ENCODE results near the gene WNT7B. TPM values are rescaled to one million over a fixed set of nuclear protein-coding genes. Genes with fewer than 3 reads are reported as not detected.

Gene WNT7B
- total RNA-seq, result not detected

DNA sequence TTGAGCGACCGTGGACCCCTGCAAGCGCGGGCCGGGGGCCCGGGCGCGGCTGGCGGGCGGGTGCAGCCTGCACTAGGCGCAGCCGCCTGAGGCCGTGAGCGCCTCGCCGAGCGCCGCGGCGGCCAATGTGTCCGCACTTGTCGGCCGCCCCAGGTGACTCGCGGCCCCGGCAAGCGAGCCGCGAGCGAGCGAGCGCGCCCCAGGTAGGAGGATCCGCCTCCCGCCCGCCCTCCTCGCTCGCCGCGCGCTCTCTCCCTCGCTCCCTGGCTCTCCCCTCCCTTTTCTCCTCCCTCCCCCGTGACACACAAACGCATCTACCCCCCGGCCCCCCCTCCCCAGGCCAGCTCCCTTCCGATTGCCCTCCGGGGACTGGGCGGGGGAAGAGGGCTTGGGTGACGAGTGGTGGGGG, at the start of gene WNT7B:
Gene WNT7B (minus strand): TSS at position 160 of the 409 bp plus-strand sequence. CDS start 408 bp downstream, outside the sequence.
- Mint-ChIP-seq H3K4me1 (ENCODE audit: low read depth in 2 of 2) (peaks cover 0 to 3% of the 10 kb centered on the region in 2 donors), H3K4me3 (peak within 1 kb of the TSS; percentile 37), H3K27ac (no peak within 1 kb of the TSS), H3K9me3 (no peaks in the 10 kb centered on the region), H3K27me3 (peaks cover 20 to 26% of the 10 kb centered on the region in 2 donors), H3K36me3 (no peaks in the 10 kb centered on the region)
- ATAC-seq (no peak), DNase-seq (ENCODE audit: low spot score) (no peak)

DNA sequence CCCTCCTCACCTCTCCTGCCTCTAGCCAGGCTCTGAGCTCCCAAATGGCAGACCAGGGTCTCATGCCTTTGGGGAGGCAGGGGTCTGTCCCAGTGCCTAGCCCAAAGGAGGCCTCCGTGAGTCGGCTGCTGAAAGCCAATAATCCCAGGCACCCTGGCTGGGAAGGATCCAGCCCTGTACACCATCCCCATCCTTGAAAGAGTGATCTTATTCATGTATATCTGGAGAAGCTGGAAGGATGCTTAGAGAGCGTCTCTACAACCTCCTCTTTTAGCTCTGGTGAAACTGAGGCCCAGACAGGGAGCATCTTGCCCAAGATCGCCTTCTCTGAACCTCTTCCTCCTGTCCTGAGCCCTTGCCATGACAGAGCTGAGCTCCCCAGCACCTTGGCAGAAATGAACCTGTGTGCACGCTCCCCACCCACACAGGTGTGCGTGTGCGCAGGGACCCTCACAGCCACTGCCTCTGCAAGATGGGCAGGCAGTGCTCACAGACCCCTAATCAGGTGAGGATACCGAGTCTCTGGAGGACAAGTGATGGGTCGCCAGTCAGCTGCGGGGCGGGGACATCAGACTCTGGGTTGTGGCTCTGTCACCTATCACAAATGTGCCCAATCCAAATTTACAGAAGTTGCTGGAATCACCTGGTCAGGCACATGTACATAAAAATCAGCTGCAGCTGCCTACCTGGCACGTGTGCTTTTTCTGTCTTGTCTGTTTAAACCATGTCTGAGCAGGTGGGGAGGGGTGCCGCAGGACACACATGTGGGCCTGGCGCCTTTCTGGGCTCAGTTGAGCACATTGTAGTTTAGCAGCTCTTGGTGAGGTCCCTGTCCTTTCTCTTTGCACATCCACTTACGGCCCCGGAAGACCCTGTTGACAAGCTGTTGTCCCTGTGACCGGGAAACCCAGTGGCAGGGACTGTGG, 49.3 kb upstream of the WNT7B start:
- Mint-ChIP-seq H3K27me3 (peaks cover 33 to 40% of the 10 kb centered on the region in 2 donors), H3K36me3 (no peaks in the 10 kb centered on the region), H3K4me3 (no peak overlapping the region), H3K9me3 (no peaks in the 10 kb centered on the region), H3K4me1 (ENCODE audit: low read depth in 2 of 2) (peaks cover 4% of the 10 kb centered on the region in 2 donors), H3K27ac (peak overlapping the region in 1 of 2 donors; percentile 22)
- no peak for DNase-seq (ENCODE audit: low spot score)
- no peak for ATAC-seq

DNA sequence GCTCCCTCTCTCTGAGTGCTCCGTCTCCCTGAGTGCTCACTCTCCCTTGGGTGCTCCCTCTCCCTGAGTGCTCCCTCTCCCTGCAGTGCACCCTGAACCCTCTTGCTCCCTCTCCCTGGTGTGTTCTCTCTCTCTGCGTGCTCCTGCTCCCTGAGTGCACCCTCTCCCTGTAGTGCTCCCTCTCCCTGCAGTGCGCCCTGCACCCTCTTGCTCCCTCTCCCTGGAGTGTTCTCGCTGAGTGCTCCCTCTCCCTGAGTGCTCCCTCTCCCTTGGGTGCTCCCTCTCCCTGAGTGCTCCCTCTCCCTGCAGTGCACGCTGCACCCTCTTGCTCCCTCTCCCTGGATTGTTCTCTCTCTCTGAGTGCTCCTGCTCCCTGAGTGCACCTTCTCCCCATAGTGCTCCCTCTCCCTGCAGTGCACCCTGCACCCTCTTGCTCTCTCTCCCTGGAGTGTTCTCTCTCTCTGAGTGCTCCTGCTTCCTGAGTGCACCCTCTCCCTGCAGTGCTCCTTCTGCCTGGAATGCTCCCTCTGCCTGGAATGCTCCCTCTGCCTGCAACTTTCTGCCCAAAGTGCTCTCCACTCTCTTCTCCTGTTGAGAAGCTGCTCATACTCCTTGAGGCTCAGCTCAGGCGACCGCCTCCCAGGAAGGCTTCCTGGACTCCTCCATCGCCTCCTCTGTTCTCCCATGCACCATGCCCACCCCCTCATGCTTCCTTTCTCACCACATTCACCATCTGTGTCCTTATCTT, 48.4 kb upstream of the WNT7B start:
- DNase-seq (ENCODE audit: low spot score), result no peak
- H3K36me3 Mint-ChIP-seq, result no peaks in the 10 kb centered on the region
- peaks cover 33 to 40% of the 10 kb centered on the region in 2 donors for H3K27me3 Mint-ChIP-seq
- ATAC-seq, result no peak
- H3K4me3 Mint-ChIP-seq, result no peak overlapping the region
- H3K4me1 Mint-ChIP-seq (ENCODE audit: low read depth in 2 of 2), result peaks cover 4% of the 10 kb centered on the region in 2 donors
- peak overlapping the region in 1 of 2 donors; percentile 22 for H3K27ac Mint-ChIP-seq
- H3K9me3 Mint-ChIP-seq, result no peaks in the 10 kb centered on the region

DNA sequence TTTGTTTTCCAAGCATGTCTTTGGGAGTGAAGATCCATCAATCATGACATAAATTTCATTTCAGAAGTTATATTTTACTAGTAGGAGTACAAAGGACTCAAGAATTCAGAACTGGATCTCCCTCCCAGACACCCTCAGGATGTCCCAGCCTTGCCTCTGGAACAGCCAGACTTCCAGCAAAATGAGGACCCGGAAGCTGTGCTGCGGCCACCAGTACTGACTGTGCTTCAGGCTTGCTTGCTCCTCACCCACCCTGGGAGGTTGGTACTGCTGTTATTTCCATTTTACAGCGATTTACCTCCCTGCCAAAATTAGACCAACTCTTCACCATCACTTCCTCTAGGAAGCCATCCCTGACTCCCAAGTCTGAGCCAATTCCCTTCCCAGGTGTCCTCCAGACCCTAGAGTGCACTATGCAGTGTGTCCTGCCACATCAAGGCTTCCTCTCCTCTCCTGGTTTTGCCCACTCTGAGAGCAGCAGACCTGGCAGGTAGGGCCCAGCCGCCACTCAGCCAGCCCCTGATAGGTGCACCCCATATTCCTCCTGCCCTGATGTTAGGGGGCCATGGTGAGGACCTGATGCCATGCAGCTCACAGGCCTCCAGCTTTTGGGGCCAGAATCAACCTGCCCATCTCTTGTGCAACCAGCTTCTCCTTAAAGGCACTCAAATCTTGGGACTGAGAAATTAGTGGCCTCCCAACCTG, 47.3 kb upstream of the WNT7B start:
- no peak for ATAC-seq
- Mint-ChIP-seq H3K36me3 (no peaks in the 10 kb centered on the region), H3K4me1 (ENCODE audit: low read depth in 2 of 2) (peaks cover 4% of the 10 kb centered on the region in 2 donors), H3K27ac (peak overlapping the region in 1 of 2 donors; percentile 9), H3K9me3 (no peaks in the 10 kb centered on the region), H3K27me3 (peaks cover 33 to 36% of the 10 kb centered on the region in 2 donors), H3K4me3 (no peak overlapping the region)
- peak; percentile 31 for DNase-seq (ENCODE audit: low spot score)

DNA sequence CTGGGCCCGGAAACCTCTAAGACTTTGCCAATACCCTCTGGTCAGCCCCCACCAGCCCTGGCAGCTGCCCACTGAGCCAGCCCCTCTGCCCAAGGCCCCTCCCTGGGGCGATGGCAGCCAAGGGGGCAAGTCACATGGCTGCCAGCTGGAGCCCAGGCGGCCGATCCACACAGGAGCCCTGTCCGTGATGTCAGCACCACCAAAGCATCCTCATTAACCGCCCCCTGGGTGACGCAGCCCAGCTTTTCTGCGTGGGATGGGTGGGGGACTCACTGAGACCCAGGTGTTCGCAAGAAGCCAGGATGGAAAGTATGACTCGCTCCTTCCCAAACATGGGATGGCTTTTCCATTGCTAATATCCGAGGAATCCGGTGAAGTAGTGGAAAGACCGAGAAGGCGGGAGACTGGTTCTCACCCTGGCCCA, 46.6 kb upstream of the WNT7B start:
- Mint-ChIP-seq H3K9me3 (no peaks in the 10 kb centered on the region), H3K27ac (no peak overlapping the region), H3K36me3 (no peaks in the 10 kb centered on the region), H3K4me1 (ENCODE audit: low read depth in 2 of 2) (peaks cover 4% of the 10 kb centered on the region in 2 donors), H3K27me3 (peaks cover 33 to 36% of the 10 kb centered on the region in 2 donors), H3K4me3 (no peak overlapping the region)
- DNase-seq (ENCODE audit: low spot score) (peak; percentile 46), ATAC-seq (no peak)

DNA sequence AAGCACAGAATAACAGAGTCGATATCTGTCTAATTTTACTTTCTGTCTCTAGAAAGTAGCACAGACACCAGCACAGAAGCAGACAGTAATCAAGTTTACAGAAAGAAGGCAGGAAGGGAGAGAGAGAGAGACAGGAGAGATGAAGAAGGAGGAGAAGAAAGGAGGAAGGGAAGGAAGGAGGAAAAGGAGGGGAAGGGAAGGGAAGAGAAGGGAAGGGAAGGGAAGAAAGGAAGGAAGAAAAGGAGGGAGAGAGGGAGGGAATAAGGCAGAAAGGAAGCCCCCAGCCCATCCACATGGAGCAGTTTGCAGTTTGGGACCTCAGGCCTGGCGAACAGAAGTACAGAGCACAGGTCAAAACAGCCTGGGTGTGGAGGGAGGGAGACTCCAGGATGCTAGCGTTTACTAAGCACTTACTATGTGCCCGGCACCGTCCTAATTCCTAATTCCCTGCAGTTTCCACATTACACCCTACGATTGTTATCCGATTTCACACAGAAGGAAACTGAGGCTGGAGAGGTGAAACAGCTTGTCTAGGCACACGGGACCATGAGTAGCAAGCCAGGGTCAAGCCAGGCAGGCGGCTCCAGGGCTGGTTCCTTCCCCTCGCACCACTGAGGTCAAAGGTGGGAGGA, 46.0 kb upstream of the WNT7B start:
- no peak overlapping the region for H3K4me3 Mint-ChIP-seq

DNA sequence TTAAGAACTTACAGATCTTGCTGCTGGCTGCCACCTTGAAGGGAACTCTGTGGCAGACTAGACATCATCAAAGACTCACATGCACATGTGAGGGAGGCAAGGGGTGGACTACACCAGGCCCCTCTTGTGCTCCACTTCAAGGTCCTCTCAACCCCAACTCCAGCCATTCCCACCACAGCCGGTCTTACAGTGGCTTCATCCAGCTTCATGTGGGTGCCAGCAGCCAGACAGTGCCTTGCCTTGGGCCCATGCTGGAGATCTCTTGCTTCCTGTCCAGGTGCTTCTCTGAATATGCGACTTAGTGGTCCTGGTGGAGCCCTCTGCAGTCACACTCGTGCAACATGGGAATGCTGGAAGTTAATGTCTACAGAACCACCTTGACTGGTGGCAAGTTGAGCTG, 44.6 kb upstream of the WNT7B start:
- H3K4me3 Mint-ChIP-seq, result no peak overlapping the region
- ATAC-seq, result no peak

More for the DNA sequence above, 46.0 kb upstream of the WNT7B start:
- peak; percentile 38 for DNase-seq (ENCODE audit: low spot score)
- no peak for ATAC-seq
- Mint-ChIP-seq H3K27ac (no peak overlapping the region), H3K27me3 (peaks cover 30 to 33% of the 10 kb centered on the region in 2 donors), H3K36me3 (no peaks in the 10 kb centered on the region), H3K4me1 (ENCODE audit: low read depth in 2 of 2) (peaks cover 4% of the 10 kb centered on the region in 2 donors), H3K9me3 (no peaks in the 10 kb centered on the region)

DNA sequence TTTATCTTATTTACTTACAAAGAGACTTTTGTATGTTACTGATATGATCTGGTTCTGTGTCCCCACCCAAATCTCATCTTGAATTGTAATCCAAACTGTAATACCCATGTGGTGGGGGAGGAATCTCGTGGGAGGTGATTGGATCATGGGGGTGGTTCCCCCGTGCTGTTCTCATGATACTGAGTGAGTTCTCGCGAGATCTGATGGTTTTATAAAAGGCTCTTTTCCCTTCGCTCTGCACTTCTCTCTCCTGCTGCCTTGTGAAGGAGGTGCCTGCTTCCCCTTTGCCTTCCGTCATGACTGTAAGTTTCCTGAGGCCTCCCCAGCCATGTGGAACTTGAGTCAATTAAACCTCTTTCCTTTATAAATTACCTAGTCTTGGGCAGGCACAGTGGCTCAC, 42.4 kb upstream of the WNT7B start:
- DNase-seq (ENCODE audit: low spot score), result peak; percentile 26
- Mint-ChIP-seq H3K4me1 (ENCODE audit: low read depth in 2 of 2) (peaks cover 0 to 2% of the 10 kb centered on the region in 2 donors), H3K4me3 (no peak overlapping the region), H3K27ac (no peak overlapping the region), H3K27me3 (peaks cover 3 to 5% of the 10 kb centered on the region in 2 donors), H3K36me3 (no peaks in the 10 kb centered on the region), H3K9me3 (no peaks in the 10 kb centered on the region)
- no peak for ATAC-seq

More for the DNA sequence above, 44.6 kb upstream of the WNT7B start:
- Mint-ChIP-seq H3K4me1 (ENCODE audit: low read depth in 2 of 2) (peaks cover under 1% of the 10 kb centered on the region in 2 donors), H3K27me3 (peaks cover 22 to 26% of the 10 kb centered on the region in 2 donors), H3K27ac (no peak overlapping the region), H3K36me3 (no peaks in the 10 kb centered on the region), H3K9me3 (no peaks in the 10 kb centered on the region)
- DNase-seq (ENCODE audit: low spot score), result no peak

DNA sequence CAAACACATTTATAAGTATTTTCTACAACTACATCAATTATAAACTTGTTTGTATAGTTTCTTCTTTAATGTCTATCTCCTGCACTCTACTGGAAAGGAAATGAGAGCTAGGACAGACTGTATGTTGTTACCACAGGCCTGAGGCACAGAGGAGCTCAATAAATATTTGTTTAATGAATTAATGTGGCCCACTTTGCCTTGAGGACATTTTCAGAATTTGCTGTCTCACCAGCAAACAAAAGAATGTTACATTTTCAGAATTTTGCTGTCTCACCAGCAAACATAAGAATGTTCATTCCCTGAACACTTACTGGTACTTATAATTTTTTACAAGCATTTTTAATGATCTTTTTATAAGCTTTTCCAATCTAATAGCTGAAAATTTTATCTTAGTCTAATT, 41.9 kb upstream of the WNT7B start:
- H3K36me3 Mint-ChIP-seq, result no peaks in the 10 kb centered on the region
- no peaks in the 10 kb centered on the region for H3K9me3 Mint-ChIP-seq
- H3K27ac Mint-ChIP-seq, result no peak overlapping the region

DNA sequence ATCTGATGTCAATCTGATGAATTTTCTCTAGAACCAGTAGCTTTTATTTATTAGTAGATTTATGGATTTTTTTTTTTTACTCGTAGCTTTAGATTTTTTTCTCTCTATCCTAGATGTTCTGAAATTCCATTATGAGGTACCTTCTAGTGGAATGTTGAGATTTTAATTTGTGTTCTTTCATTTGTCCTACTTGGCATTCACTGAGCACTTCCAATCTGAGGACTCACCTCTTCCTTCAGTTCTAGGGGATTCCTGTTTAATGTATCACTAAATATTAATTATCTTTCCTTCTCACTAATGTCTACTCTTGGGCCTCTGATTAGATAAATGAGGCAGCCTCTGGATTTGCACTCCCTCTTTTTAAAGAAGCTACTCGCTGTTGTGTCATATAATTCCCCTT, 40.2 kb upstream of the WNT7B start:
- Mint-ChIP-seq H3K4me1 (ENCODE audit: low read depth in 2 of 2) (peaks cover 0 to 5% of the 10 kb centered on the region in 2 donors), H3K27ac (peak overlapping the region in 1 of 2 donors; percentile 7), H3K4me3 (no peak overlapping the region), H3K9me3 (no peaks in the 10 kb centered on the region), H3K27me3 (no peaks in the 10 kb centered on the region), H3K36me3 (no peaks in the 10 kb centered on the region)
- ATAC-seq, result no peak
- no peak for DNase-seq (ENCODE audit: low spot score)

More for the DNA sequence above, 41.9 kb upstream of the WNT7B start:
- Mint-ChIP-seq H3K27me3 (peaks cover 0 to 3% of the 10 kb centered on the region in 2 donors), H3K4me1 (ENCODE audit: low read depth in 2 of 2) (peaks cover 0 to 5% of the 10 kb centered on the region in 2 donors), H3K4me3 (no peak overlapping the region)
- no peak for ATAC-seq
- DNase-seq (ENCODE audit: low spot score), result no peak

DNA sequence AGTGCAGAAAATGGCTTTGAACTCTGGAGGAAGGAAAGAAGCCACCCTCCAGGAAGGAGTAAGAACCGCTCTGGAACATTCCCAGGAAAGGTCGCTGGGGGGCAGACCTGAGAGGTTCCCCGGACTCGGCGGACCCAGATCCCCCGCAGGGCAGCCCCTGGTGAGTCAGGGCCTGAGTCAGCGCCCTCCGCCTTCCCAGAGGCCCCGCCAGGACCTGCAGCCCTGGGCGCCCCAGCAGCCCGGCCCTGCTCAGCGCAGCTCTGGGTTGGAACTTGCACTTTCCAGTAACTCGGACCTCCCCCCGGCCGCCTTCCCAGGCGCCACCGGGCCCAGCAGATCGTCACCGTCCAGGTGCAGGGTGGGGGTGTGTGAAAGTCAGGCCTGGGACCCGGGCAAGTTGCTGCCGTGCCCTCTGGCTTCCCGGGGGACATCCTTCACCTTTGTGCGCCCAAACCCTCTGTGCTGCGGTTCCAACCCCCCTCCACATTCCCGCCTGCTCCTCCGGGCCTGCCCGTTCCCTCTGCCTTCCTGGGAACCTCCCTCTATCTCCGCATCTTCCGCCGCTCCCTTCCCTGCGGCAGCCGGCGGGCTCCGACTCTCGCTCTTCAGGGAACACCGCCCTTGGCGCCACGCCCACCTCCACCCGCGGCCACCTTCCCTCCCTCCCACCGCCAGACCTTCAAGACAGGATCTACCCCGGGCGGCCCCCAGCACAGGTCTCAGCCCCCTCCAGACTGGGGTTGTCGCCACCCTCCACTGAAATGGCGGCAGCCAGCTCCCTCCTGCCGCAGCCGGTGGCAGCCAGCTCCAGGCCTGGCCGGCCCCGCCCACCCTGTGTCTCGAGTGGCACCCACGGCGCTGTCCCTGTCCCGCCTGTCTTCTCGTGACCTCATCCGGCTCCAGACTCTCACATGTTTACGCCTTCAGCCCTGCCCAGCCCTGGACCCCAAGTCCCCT, 36.8 kb upstream of the WNT7B start:
- Mint-ChIP-seq H3K9me3 (no peaks in the 10 kb centered on the region), H3K27ac (peak overlapping the region; percentile 9 to 54), H3K4me3 (peak overlapping the region; percentile 86), H3K27me3 (no peaks in the 10 kb centered on the region), H3K36me3 (no peaks in the 10 kb centered on the region), H3K4me1 (ENCODE audit: low read depth in 2 of 2) (peaks cover 0 to 5% of the 10 kb centered on the region in 2 donors)
- peak; percentile 91 for DNase-seq (ENCODE audit: low spot score)
- ATAC-seq, result peak; percentile 99

DNA sequence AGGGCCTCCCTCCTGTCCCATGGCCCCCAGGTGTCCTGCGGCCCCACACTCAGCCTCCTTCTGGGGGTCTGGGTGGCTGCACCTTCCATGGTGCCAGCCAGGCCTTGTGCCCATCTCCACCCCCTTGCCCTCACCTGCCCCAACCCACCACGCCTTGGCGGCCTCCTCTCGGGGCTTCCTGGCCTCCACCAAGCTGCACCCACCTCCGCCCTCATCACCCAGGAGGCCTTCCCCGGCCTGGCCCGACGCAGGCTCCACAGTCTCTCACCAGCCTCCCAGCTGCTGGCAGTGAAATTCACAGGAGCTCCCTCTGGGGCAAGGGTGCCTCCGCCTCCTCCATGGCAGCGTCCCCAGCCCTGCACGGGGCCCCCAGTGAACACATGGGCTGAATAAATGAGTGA, 35.9 kb upstream of the WNT7B start:
- Mint-ChIP-seq H3K36me3 (no peaks in the 10 kb centered on the region), H3K27ac (no peak overlapping the region), H3K4me1 (ENCODE audit: low read depth in 2 of 2) (peaks cover 0 to 5% of the 10 kb centered on the region in 2 donors), H3K9me3 (no peaks in the 10 kb centered on the region), H3K4me3 (peak overlapping the region; percentile 86), H3K27me3 (no peaks in the 10 kb centered on the region)
- ATAC-seq (no peak), DNase-seq (ENCODE audit: low spot score) (no peak)

Data from natural killer cell treated with Interleukin-12 subunit alpha and Interleukin-12 subunit beta and Interleukin-15 and Interleukin-18, amount 100 ng/mL, for 72 hours (primary cell).